HepG2 (cell line): ENCODE data around the gene MTHFD1L. TPM values are rescaled to one million over a fixed set of nuclear protein-coding genes. Genes with fewer than 3 reads are reported as not detected.
A peak's percentile ranks its signal among the peaks of the same experiment; 100 is the strongest.

Experiments used
- ARID4A ChIP-seq: sonication (generic); formaldehyde crosslinking; IDR thresholded peaks from 2 replicates; pipeline ENCODE4 v1.5.0; 2020; ENCODE audit warnings: mild to moderate bottlenecking, missing genetic modification reagents, borderline replicate concordance
- ATF7 ChIP-seq, 2 experiments: fragments of 450-650 bp in 1 of 2; sonication (generic) in 1 of 2; formaldehyde crosslinking in 1 of 2; IDR thresholded peaks; 2 replicates each; pipeline versions ENCODE4 v1.4.0 to v1.6.1; 2016 to 2020; ENCODE audit warnings: antibody characterized with exemption in 1 of 2, mild to moderate bottlenecking in 1 of 2, missing genetic modification reagents in 1 of 2
- BCL3 ChIP-seq: sonication (generic); formaldehyde crosslinking; IDR thresholded peaks from 2 replicates; pipeline ENCODE4 v1.5.1; 2020; ENCODE audit warnings: mild to moderate bottlenecking, missing genetic modification reagents, moderate library complexity
- BRD4 ChIP-seq: sonication (generic); formaldehyde crosslinking; IDR thresholded peaks from 2 replicates; pipeline ENCODE4 v1.4.0; 2020; ENCODE audit warnings: missing genetic modification reagents
- E2F1 ChIP-seq: sonication (generic); formaldehyde crosslinking; IDR thresholded peaks from 2 replicates; pipeline ENCODE4 v1.5.0; 2020; ENCODE audit warnings: missing genetic modification reagents
- E2F5 ChIP-seq: sonication (generic); formaldehyde crosslinking; conservative IDR thresholded peaks from 2 replicates; pipeline ENCODE4 v1.4.0; 2020; ENCODE audit warnings: missing genetic modification reagents
- FOXK1 ChIP-seq: sonication (generic); formaldehyde crosslinking; IDR thresholded peaks from 2 replicates; pipeline ENCODE4 v1.4.0; 2020; ENCODE audit warnings: low read depth, missing genetic modification reagents, borderline replicate concordance
- FOXP1 ChIP-seq, 2 experiments: fragments of 450-650 bp in 1 of 2; IDR thresholded peaks; 2 replicates each; pipeline ENCODE4 v1.6.1; 2017 to 2018; ENCODE audit warnings: antibody characterized with exemption in 1 of 2
- NCOR1 ChIP-seq: fragments of 200-600 bp; sonication (generic); IDR thresholded peaks from 2 replicates; pipeline ENCODE4 v1.7.0; 2017; ENCODE audit warnings: antibody characterized with exemption, low read length, borderline replicate concordance
- NFKBIZ ChIP-seq: IDR thresholded peaks from 2 replicates; pipeline ENCODE4 v1.6.1; 2018; ENCODE audit warnings: missing genetic modification reagents, missing compliant biosample characterization
- RARA ChIP-seq: IDR thresholded peaks from 2 replicates; pipeline ENCODE4 v1.6.1; 2016; ENCODE audit warnings: missing genetic modification reagents, missing compliant biosample characterization
- ZBTB43 ChIP-seq: sonication (generic); formaldehyde crosslinking; conservative IDR thresholded peaks from 2 replicates; pipeline ENCODE4 v1.4.0; 2020; ENCODE audit warnings: missing genetic modification reagents
- ZC3H4 ChIP-seq: sonication (generic); formaldehyde crosslinking; IDR thresholded peaks from 2 replicates; pipeline ENCODE4 v1.4.0; 2020; ENCODE audit warnings: missing genetic modification reagents, borderline replicate concordance
- ZFX ChIP-seq: sonication (generic); formaldehyde crosslinking; IDR thresholded peaks from 2 replicates; pipeline ENCODE4 v1.4.0; 2020; ENCODE audit warnings: mild to moderate bottlenecking, low read depth, missing genetic modification reagents, moderate library complexity
- ZKSCAN8 ChIP-seq: IDR thresholded peaks from 2 replicates; pipeline ENCODE4 v1.6.1; 2016; ENCODE audit warnings: borderline replicate concordance, missing genetic modification reagents, missing compliant biosample characterization
- ZMYM2 ChIP-seq: sonication (generic); formaldehyde crosslinking; IDR thresholded peaks from 2 replicates; pipeline ENCODE4 v1.8.0; 2022; ENCODE audit warnings: mild to moderate bottlenecking, missing genetic modification reagents
- ZNF234 ChIP-seq: sonication (generic); formaldehyde crosslinking; conservative IDR thresholded peaks from 2 replicates; pipeline ENCODE4 v1.5.1; 2020; ENCODE audit warnings: mild to moderate bottlenecking, missing genetic modification reagents
- ZNF253 ChIP-seq: sonication (generic); formaldehyde crosslinking; IDR thresholded peaks from 2 replicates; pipeline ENCODE4 v1.8.0; 2022; ENCODE audit warnings: mild to moderate bottlenecking, missing genetic modification reagents, borderline replicate concordance
- ZNF451 ChIP-seq: sonication (generic); formaldehyde crosslinking; IDR thresholded peaks from 2 replicates; pipeline ENCODE4 v1.5.0; 2020; ENCODE audit warnings: mild to moderate bottlenecking, missing genetic modification reagents
- ZNF550 ChIP-seq: sonication (generic); formaldehyde crosslinking; IDR thresholded peaks from 2 replicates; pipeline ENCODE4 v1.4.0; 2020; ENCODE audit warnings: mild to moderate bottlenecking, missing genetic modification reagents, borderline replicate concordance
- ZNF570 ChIP-seq: sonication (generic); formaldehyde crosslinking; IDR thresholded peaks from 2 replicates; pipeline ENCODE4 v1.4.0; 2020; ENCODE audit warnings: mild to moderate bottlenecking, missing genetic modification reagents, borderline replicate concordance
- polyA plus RNA-seq, 8 experiments: library from polyadenylated mRNA; depleted of rRNA in 3 of 8; stranded (reverse) in 7 of 8; unstranded in 1 of 8; fragments of >200 nt; fragmentation: Illumina TruSeq in 4 of 8; extraction: Trizol in 4 of 8; gene quantifications; 2 replicates each; pipeline versions ENCODE4 v1.2.1 to v1.2.3, GENCODE V29; 2011 to 2016; ENCODE audit warnings: low read depth in 4 of 8, missing spikeins in 1 of 8, mixed read lengths in 1 of 8; ENCODE audit not compliant: insufficient read depth in 1 of 8
- total RNA-seq, 5 experiments: library from RNA; depleted of rRNA; stranded (reverse); fragments of >200 nt; fragmentation: Illumina TruSeq; extraction: Trizol; gene quantifications; 2 replicates each; pipeline ENCODE4 v1.2.3, GENCODE V29; 2016; ENCODE audit warnings: low read depth in 1 of 5

Gene MTHFD1L
- total and polyA plus RNA-seq, 2 of the 13 experiments (the other 11 are each of a cell fraction or from before 2014, with no cell fraction given): 24.0 to 39.6 TPM

GRCh38 chr6:151107897-151108427, 242.5 kb downstream of the MTHFD1L start (continued):
- peak; percentile 54; the same call in 1 of the 2 replicates for TF ChIP-seq RARA (CRISPR knock-in tag)
- TF ChIP-seq ZNF253 (CRISPR knock-in tag): no peak
- 0 out of 2 replicates have a peak, but pooled peaks have one; percentile 1 for TF ChIP-seq BCL3
- no peak for TF ChIP-seq ZNF234 (CRISPR knock-in tag)
- TF ChIP-seq ZNF451: no peak
- 0 out of 2 replicates have a peak, but pooled peaks have one; percentile 31 for TF ChIP-seq ZBTB43 (CRISPR knock-in tag)
- TF ChIP-seq FOXP1 (IDR thresholded peaks at IDR 0.05): no peak
- TF ChIP-seq FOXP1 (CRISPR knock-in tag; IDR thresholded peaks at IDR 0.05): peak; percentile 42; the same call in 1 of the 2 replicates
- TF ChIP-seq NFKBIZ: no peak
- TF ChIP-seq ZKSCAN8 (CRISPR knock-in tag): no peak
- TF ChIP-seq FOXK1 (CRISPR knock-in tag): no peak
- TF ChIP-seq ZMYM2: 0 out of 2 replicates have a peak, but pooled peaks have one; percentile 36
- no peak for TF ChIP-seq ZFX (CRISPR knock-in tag)
- 0 out of 2 replicates have a peak, but pooled peaks have one; percentile 17 for TF ChIP-seq ARID4A
- TF ChIP-seq E2F5 (CRISPR knock-in tag): no peak
- peak; percentile 23; the same call in 1 of the 2 replicates for TF ChIP-seq NCOR1
- no peak for TF ChIP-seq ZC3H4
- TF ChIP-seq BRD4 (CRISPR knock-in tag): no peak
- no peak for TF ChIP-seq ATF7 (IDR thresholded peaks at IDR 0.05)
- no peak for TF ChIP-seq ATF7 (CRISPR knock-in tag; IDR thresholded peaks at IDR 0.05)
- no peak for TF ChIP-seq ZNF570 (CRISPR knock-in tag)
- no peak for TF ChIP-seq ZNF550 (CRISPR knock-in tag)
- no peak for TF ChIP-seq E2F1 (CRISPR knock-in tag)
